B cell (primary cell): ENCODE results near the gene RFX8. TPM values are rescaled to one million over a fixed set of nuclear protein-coding genes. Genes with fewer than 3 reads are reported as not detected.

ENCODE experiments used
- ATAC-seq: fragments of 200-7000 bp; cut with Tn5 transposase; one replicate; pipeline ENCODE4 v1.10.0; 2021; ENCODE audit warnings: low read depth, mild to moderate bottlenecking, moderate number of reproducible peaks, moderate library complexity
- CTCF ChIA-PET: fragments of 350-600 bp; sonication (Branson Sonifier 250); formaldehyde crosslinking; loops from one replicate; lab custom pipeline; 2021; ENCODE audit warnings: antibody characterized with exemption, inconsistent platforms; lab: Charles Lee
- POLR2A ChIA-PET: fragments of 350-600 bp; sonication (Branson Sonifier 250); formaldehyde crosslinking; loops from one replicate; lab custom pipeline; 2021; ENCODE audit warnings: antibody characterized with exemption; lab: Charles Lee
- DNase-seq: peaks from one replicate; pipeline ENCODE4 v3.0.0; 2013
- H2AFZ ChIP-seq: 2 replicates; pipeline ENCODE4 v1.6.1; 2012; ENCODE audit warnings: mild to moderate bottlenecking, low read depth, low read length; ENCODE audit not compliant: insufficient read depth, poor library complexity, severe bottlenecking
- H3K27ac ChIP-seq, 2 donors: 1 replicate in 1 of 2; 2 replicates in 1 of 2; pipeline ENCODE4 v1.5.1; 2012 to 2013; ENCODE audit warnings: low read length in 2 of 2, mild to moderate bottlenecking in 2 of 2, moderate library complexity in 1 of 2
- H3K27me3 ChIP-seq, 4 experiments: fragments of 200-600 bp in 1 of 4; sonication (generic) in 1 of 4; replicated peaks in 1 of 4; 1 replicate in 2 of 4; 2 replicates in 2 of 4; pipeline versions ENCODE4 v1.6.1 to v1.7.0; 2013 to 2016; ENCODE audit warnings: low read length in 3 of 4, mild to moderate bottlenecking in 2 of 4, mixed read lengths in 1 of 4, moderate library complexity in 1 of 4; ENCODE audit not compliant: insufficient read depth in 4 of 4, control insufficient read depth in 3 of 4; ENCODE audit errors: control extremely low read depth in 1 of 4
- H3K36me3 ChIP-seq, 2 experiments: replicated peaks in 1 of 2; 1 replicate in 1 of 2; 2 replicates in 1 of 2; pipeline versions ENCODE4 v1.6.1 to v1.7.1; 2013; ENCODE audit warnings: low read length in 1 of 2; ENCODE audit not compliant: insufficient read depth in 2 of 2, control insufficient read depth in 1 of 2; ENCODE audit errors: control extremely low read depth in 1 of 2, extremely low read depth in 1 of 2
- H3K4me1 ChIP-seq, 2 donors: fragments of 200-600 bp in 1 of 2; sonication (generic) in 1 of 2; 1 replicate in 1 of 2; 2 replicates in 1 of 2; pipeline versions ENCODE4 v1.5.1 to v1.6.1; 2013 to 2017; ENCODE audit warnings: low read length in 2 of 2; ENCODE audit not compliant: control insufficient read depth in 2 of 2, insufficient read depth in 2 of 2
- H3K4me2 ChIP-seq: replicated peaks from 2 replicates; pipeline ENCODE3; 2012; ENCODE audit warnings: mild to moderate bottlenecking, low read depth, low read length; ENCODE audit not compliant: poor library complexity, severe bottlenecking
- H3K4me3 ChIP-seq, 5 experiments: fragments of 200-600 bp in 1 of 5; sonication (generic) in 1 of 5; 1 replicate in 3 of 5; 2 replicates in 2 of 5; pipeline versions ENCODE4 v1.5.1 to v1.7.0; 2011 to 2016; ENCODE audit warnings: low read length in 4 of 5, mild to moderate bottlenecking in 4 of 5, low read depth in 2 of 5, control low read depth in 1 of 5, moderate library complexity in 1 of 5; ENCODE audit not compliant: insufficient read depth in 1 of 5; ENCODE audit errors: control extremely low read depth in 1 of 5, extremely low read depth in 1 of 5
- H3K79me2 ChIP-seq: fragments of 200-600 bp; sonication (generic); one replicate; pipeline ENCODE4 v1.6.0; 2016; ENCODE audit warnings: low read length; ENCODE audit not compliant: control insufficient read depth, insufficient read depth
- H3K9ac ChIP-seq: fragments of 200-600 bp; sonication (generic); 2 replicates; pipeline ENCODE4 v1.6.1; 2017; ENCODE audit warnings: mild to moderate bottlenecking, low read length, moderate library complexity
- H3K9me3 ChIP-seq, 3 donors: one replicate each; pipeline versions ENCODE4 v1.6.1 to v1.7.1; 2013; ENCODE audit warnings: low read length in 2 of 3; ENCODE audit not compliant: control insufficient read depth in 2 of 3, insufficient read depth in 1 of 3; ENCODE audit errors: control extremely low read depth in 1 of 3
- H4K20me1 ChIP-seq: 2 replicates; pipeline ENCODE4 v1.6.0; 2012; ENCODE audit warnings: mild to moderate bottlenecking, low read length; ENCODE audit not compliant: insufficient read depth, control insufficient read depth, poor library complexity, severe bottlenecking
- H3K27ac Mint-ChIP-seq: one replicate; pipeline ENCODE4 v1.8.0; 2021; ENCODE audit warnings: mixed read lengths
- H3K27me3 Mint-ChIP-seq: one replicate; pipeline ENCODE4 v1.8.0; 2021; ENCODE audit warnings: mixed read lengths
- H3K4me1 Mint-ChIP-seq: one replicate; pipeline ENCODE4 v1.8.0; 2021; ENCODE audit warnings: mixed read lengths
- H3K4me3 Mint-ChIP-seq: one replicate; pipeline ENCODE4 v1.8.0; 2021; ENCODE audit warnings: mixed read lengths
- H3K9me3 Mint-ChIP-seq: one replicate; pipeline ENCODE4 v1.8.0; 2022; ENCODE audit warnings: mixed read lengths; ENCODE audit not compliant: insufficient read depth
- CTCF ChIP-seq: fragments of 200-600 bp; IDR thresholded peaks from one replicate; pipeline ENCODE4 v1.8.0; 2022; ENCODE audit warnings: antibody characterized with exemption, mild to moderate bottlenecking
- EZH2 ChIP-seq: IDR thresholded peaks from 2 replicates; pipeline ENCODE4 v1.6.1; 2012; ENCODE audit warnings: borderline replicate concordance, low read depth, mild to moderate bottlenecking, moderate library complexity, low read length; ENCODE audit not compliant: insufficient read depth, poor library complexity, severe bottlenecking
- WGBS: methylation state at CpG from one replicate; pipeline ENCODE4 v1.1.5; 2013; ENCODE audit warnings: missing lambda C conversion rate; ENCODE audit not compliant: insufficient coverage; 5-methylcytosine and 5-hydroxymethylcytosine counted together
- intact Hi-C: fragments of 100-400 bp; cut with micrococcal nuclease; formaldehyde crosslinking; loops from one replicate; pipeline ENCODE4 v1.10.0; 2022
- polyA plus RNA-seq: library from polyadenylated mRNA; depleted of rRNA; stranded (reverse); fragments of >200 nt; gene quantifications from 2 replicates; pipeline ENCODE4 v1.2.3, GENCODE V29; 2012
- total RNA-seq, 2 donors: library from RNA; stranded (reverse); fragments of 120-200 nt in 1 of 2; gene quantifications; 1 replicate in 1 of 2; 2 replicates in 1 of 2; pipeline versions ENCODE4 v1.2.3 to v1.2.4, GENCODE V29; 2013 to 2022

RFX8 gene
- total and polyA plus RNA-seq, 2 donors (not counting 1 experiment from before 2014, with no cell fraction given): not detected

- no peak overlapping the region for H3K9ac ChIP-seq
- H3K4me1 ChIP-seq: peaks cover 19 to 20% of the 10 kb centered on the region in 2 donors
- H3K27me3 ChIP-seq: no peaks in the 10 kb centered on the region
- DNase-seq: no peak
- H2AFZ ChIP-seq: no peak overlapping the region
- H3K36me3 ChIP-seq: no peaks in the 10 kb centered on the region
- no peak overlapping the region for H3K27ac ChIP-seq
- no peak for TF ChIP-seq CTCF
- TF ChIP-seq EZH2: no peak
- H3K9me3 Mint-ChIP-seq: no peaks in the 10 kb centered on the region
- H3K4me3 ChIP-seq: no peak overlapping the region
- no peaks in the 10 kb centered on the region for H3K9me3 ChIP-seq
- H4K20me1 ChIP-seq: no peaks in the 10 kb centered on the region
- H3K4me1 Mint-ChIP-seq: peaks cover 28% of the 10 kb centered on the region
- peak overlapping the region; percentile 56 for H3K4me3 Mint-ChIP-seq
- H3K27me3 Mint-ChIP-seq: peaks cover 7% of the 10 kb centered on the region
- POLR2A ChIA-PET: no interaction called here
- H3K27ac Mint-ChIP-seq: no peak overlapping the region
- CTCF ChIA-PET: interaction anchor here (0.6 to 3.7 kb wide), 7 partner anchors 11 to 469 kb away, joined by 3 to 17 read pairs (median 4); no protein-coding TSS in a partner anchor
- H3K4me2 ChIP-seq: peak overlapping the region; percentile 58
- H3K79me2 ChIP-seq: no peaks in the 10 kb centered on the region
- WGBS: no CpG with 5 or more reads among the region's 3 CpGs
- no peak for ATAC-seq
- intact Hi-C loops: no loop called here
Observed at GRCh38 chr2:101362316-101362715, 112.6 kb downstream of the RFX8 start.

GRCh38 chr2:101361522-101361921 is 113.4 kb downstream of the RFX8 start:
- H3K27me3 ChIP-seq: no peaks in the 10 kb centered on the region

More at GRCh38 chr2:101361522-101361921, 113.4 kb downstream of the RFX8 start:
- POLR2A ChIA-PET: no interaction called here
- peaks cover 19 to 20% of the 10 kb centered on the region in 2 donors for H3K4me1 ChIP-seq
- TF ChIP-seq CTCF (no peak), EZH2 (no peak)
- Mint-ChIP-seq H3K4me3 (peak overlapping the region; percentile 56), H3K4me1 (peaks cover 28% of the 10 kb centered on the region), H3K27ac (peak overlapping the region; percentile 55), H3K27me3 (peaks cover 7% of the 10 kb centered on the region), H3K9me3 (no peaks in the 10 kb centered on the region)
- intact Hi-C loops: no loop called here
- H3K79me2 ChIP-seq: no peaks in the 10 kb centered on the region
- H3K4me2 ChIP-seq: peak overlapping the region; percentile 58
- CTCF ChIA-PET: interaction anchor here (1.1 to 3.7 kb wide), 4 partner anchors 11 to 24 kb away, joined by 3 to 17 read pairs (median 6); no protein-coding TSS in a partner anchor
- peak overlapping the region; percentile 27 for H3K9ac ChIP-seq
- ATAC-seq (peak; percentile 88), DNase-seq (peak; percentile 46)
- no peaks in the 10 kb centered on the region for H3K9me3 ChIP-seq
- H4K20me1 ChIP-seq: no peaks in the 10 kb centered on the region
- H3K36me3 ChIP-seq: no peaks in the 10 kb centered on the region
- H3K4me3 ChIP-seq: peak overlapping the region in 2 of 5 experiments; percentile 12 to 31
- peak overlapping the region; percentile 4 for H2AFZ ChIP-seq
- 0% methylated on average over 1 of the region's 2 CpGs for WGBS
- no peak overlapping the region for H3K27ac ChIP-seq
